ENCODE results near the gene ABCA1. TPM values are rescaled to one million over a fixed set of nuclear protein-coding genes. Genes with fewer than 3 reads are reported as not detected.

Gene ABCA1
- total and polyA plus RNA-seq, 2 of the 13 experiments (the other 11 are each of a cell fraction or from before 2014, with no cell fraction given): 26.8 to 63.8 TPM

GRCh38 chr9:104747565-104748358 is 180.2 kb downstream of the ABCA1 start, which contains the start of gene NIPSNAP3A (continued):
- 0 out of 2 replicates have a peak, but pooled peaks have one; percentile 43 for TF ChIP-seq KLF13 (CRISPR knock-in tag; IDR thresholded peaks at IDR 0.05)
- TF ChIP-seq MLX (CRISPR knock-in tag; IDR thresholded peaks at IDR 0.05): no peak
- no peak for TF ChIP-seq ZNF33B (CRISPR knock-in tag; IDR thresholded peaks at IDR 0.05)
- no peak for TF ChIP-seq TOPORS (CRISPR knock-in tag; IDR thresholded peaks at IDR 0.05)
- TF ChIP-seq KLF11 (CRISPR knock-in tag; IDR thresholded peaks at IDR 0.05): no peak
- TF ChIP-seq ZNF253 (CRISPR knock-in tag; IDR thresholded peaks at IDR 0.05; ENCODE audit: borderline replicate concordance): no peak
- TF ChIP-seq HOXA5 (CRISPR knock-in tag; IDR thresholded peaks at IDR 0.05): peak; percentile 23; the same call in 1 of the 2 replicates
- TF ChIP-seq RNF219 (CRISPR knock-in tag; IDR thresholded peaks at IDR 0.05): no peak
- TF ChIP-seq ZNF382 (CRISPR knock-in tag; IDR thresholded peaks at IDR 0.05; ENCODE audit: borderline replicate concordance): no peak
- no peak; the same call in none of the 2 replicates for TF ChIP-seq ZSCAN25 (CRISPR knock-in tag; IDR thresholded peaks at IDR 0.05)
- TF ChIP-seq MEIS2 (CRISPR knock-in tag; IDR thresholded peaks at IDR 0.05): peak; percentile 39; the same call in 1 of the 2 replicates
- no peak for TF ChIP-seq ZFP90 (CRISPR knock-in tag; IDR thresholded peaks at IDR 0.05; ENCODE audit: borderline replicate concordance)
- TF ChIP-seq ATF1 (CRISPR knock-in tag; IDR thresholded peaks at IDR 0.05): no peak
- TF ChIP-seq CBX5 (CRISPR knock-in tag; IDR thresholded peaks at IDR 0.05; ENCODE audit: borderline replicate concordance): no peak
- TF ChIP-seq PPARG (CRISPR knock-in tag; conservative IDR thresholded peaks at IDR 0.05): no peak
- no peak for TF ChIP-seq FOXO1 (CRISPR knock-in tag; IDR thresholded peaks at IDR 0.05)
- TF ChIP-seq AHR (CRISPR knock-in tag; IDR thresholded peaks at IDR 0.05): peak; percentile 76; the same call in 1 of the 2 replicates
- TF ChIP-seq MIER2 (CRISPR knock-in tag; IDR thresholded peaks at IDR 0.05): 0 out of 2 replicates have a peak, but pooled peaks have one; percentile 8
- TF ChIP-seq ZNF224 (CRISPR knock-in tag; IDR thresholded peaks at IDR 0.05): no peak
- TF ChIP-seq NCOA1 (CRISPR knock-in tag; IDR thresholded peaks at IDR 0.05): no peak
- peak; percentile 22; the same call in 1 of the 2 replicates for TF ChIP-seq HINFP (CRISPR knock-in tag; IDR thresholded peaks at IDR 0.05; ENCODE audit: low read depth)
- peak; percentile 81 for TF ChIP-seq ASH2L (IDR thresholded peaks at IDR 0.05; ENCODE audit: insufficient read length, low read depth, low read length)
- 0 out of 2 replicates have a peak, but pooled peaks have one; percentile 12 for TF ChIP-seq BCL6 (CRISPR knock-in tag; IDR thresholded peaks at IDR 0.05)
- TF ChIP-seq NCOA5 (CRISPR knock-in tag; IDR thresholded peaks at IDR 0.05): no peak
- peak; percentile 69; the same call in 1 of the 2 replicates for TF ChIP-seq KAT8 (CRISPR knock-in tag; IDR thresholded peaks at IDR 0.05)
- no peak for TF ChIP-seq ZNF747 (CRISPR knock-in tag; IDR thresholded peaks at IDR 0.05; ENCODE audit: borderline replicate concordance)
- peak; percentile 80 for TF ChIP-seq ELF1 (CRISPR knock-in tag; IDR thresholded peaks at IDR 0.05)
- TF ChIP-seq GATAD2A (CRISPR knock-in tag; IDR thresholded peaks at IDR 0.05): no peak
- no peak for TF ChIP-seq SIN3B (IDR thresholded peaks at IDR 0.05; ENCODE audit: low read length)
- no peak; the same call in 1 of the 2 replicates for TF ChIP-seq SOX5 (CRISPR knock-in tag; IDR thresholded peaks at IDR 0.05; ENCODE audit: borderline replicate concordance)
